22Rv1 (cell line): ENCODE results near the gene TMEM150B.

Source experiments
- CTCF ChIP-seq: fragments of 450-650 bp; IDR thresholded peaks from 2 replicates; pipeline ENCODE4 v1.5.1; 2017; ENCODE audit warnings: mild to moderate bottlenecking
- ZFX ChIP-seq: fragments of 450-650 bp; IDR thresholded peaks from 2 replicates; pipeline ENCODE4 v1.6.1; 2017; ENCODE audit warnings: antibody characterized with exemption, borderline replicate concordance

DNA sequence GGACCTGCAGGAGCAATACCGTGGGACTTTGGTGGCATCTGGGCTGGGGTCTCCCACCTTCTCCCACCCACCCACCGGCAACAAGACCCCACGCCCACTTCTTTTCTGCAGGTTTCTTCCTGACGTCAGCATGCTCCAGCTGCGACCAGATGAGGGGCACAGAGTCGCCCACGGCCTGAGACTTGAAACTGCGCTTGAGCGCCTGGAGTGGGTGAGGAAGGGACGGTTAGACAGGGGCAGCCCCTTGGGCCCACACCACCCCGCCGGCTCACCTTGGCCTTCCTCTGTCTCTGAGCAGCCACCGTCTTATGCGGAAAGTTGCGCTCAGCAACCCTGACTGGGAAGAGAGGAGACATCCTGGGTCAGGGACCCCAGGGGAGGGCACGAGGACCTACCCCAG is 35.8 kb upstream of the TMEM150B start:
- TF ChIP-seq CTCF (no peak), ZFX (no peak)
